Measurements from ENCODE around the gene USP33.
"Not testable (repeated sequence)": the region's sequence is repeated elsewhere in the genome, so short reads cannot be mapped to it uniquely, and the experiment has no call there.

Gene USP33

DNA sequence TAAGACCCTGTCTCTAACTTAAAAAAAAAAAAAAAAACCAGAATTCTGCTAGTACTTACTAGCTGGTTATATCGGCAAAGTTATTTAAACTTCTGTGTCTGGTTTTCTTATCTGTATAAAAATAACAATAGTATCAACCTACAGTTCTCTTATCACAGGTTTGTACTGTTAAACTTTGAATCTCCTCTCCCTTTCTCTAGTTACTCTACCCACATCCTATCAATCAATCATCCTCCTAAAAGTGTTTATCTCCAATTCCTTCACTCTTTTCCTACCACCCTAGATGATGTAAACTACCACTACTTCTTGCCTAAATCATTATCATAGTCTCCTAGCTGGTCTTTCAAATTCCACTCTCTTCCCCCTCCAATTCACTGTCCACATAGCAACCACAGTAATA, 27.6 kb downstream of the USP33 start:
- DNase-seq, result no peak

DNA sequence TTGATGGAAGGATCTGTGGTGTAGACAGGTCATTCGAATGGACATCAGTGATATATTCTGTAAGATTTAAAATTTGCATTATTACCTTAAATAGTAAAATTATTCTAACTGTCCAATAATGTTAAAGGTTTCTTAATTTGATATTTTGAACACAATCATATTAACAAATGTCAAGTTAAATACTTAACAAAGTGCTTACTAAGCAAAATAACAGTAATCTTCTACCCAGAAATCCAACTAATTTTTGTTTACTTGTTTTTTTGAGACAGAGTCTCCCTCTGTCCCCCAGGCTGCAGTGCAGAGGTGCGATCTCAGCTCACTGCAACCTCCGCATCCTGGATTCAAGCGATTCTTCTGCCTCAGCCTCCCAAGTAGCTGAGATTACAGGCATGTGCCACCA, 33.9 kb downstream of the USP33 start:
- DNase-seq, result no peak

DNA sequence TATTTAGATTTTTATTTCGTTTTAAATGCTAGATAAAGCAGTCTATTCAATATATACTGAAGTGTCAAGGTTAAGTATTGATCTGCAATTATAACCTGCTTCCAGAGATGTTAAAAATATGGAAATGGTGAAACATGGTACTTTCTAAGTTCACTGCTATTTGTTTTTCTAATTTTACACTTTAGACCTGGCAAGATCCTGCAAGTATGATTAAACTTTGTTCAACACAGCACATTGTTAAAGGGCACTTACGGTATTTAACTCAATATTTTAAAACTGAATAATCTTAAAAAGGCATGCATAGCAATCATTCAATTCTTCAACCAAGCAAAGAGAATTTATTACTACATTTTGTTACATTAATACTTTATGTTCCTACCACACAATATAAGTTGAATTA, 41.5 kb downstream of the USP33 start:
- DNase-seq, result no peak

DNA sequence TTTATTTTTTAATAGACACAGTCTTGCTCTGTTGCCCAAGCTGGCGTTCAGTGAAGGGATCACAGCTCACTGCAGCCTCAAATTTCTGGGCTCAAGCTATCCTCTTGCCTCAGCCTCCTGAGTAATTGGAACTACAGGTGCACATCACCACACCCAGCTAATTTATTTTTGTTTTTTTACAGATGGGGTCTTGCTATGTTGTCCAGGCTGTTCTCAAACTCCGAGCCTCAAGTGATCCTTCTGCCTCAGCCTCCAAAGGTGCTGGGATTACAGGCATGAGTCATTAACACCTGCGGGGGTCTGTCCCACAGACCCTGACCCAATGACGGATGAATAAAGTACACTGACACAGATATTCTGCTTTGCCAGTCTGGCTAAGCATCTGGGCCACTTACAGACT, 43.6 kb downstream of the USP33 start:
- no peak for DNase-seq

DNA sequence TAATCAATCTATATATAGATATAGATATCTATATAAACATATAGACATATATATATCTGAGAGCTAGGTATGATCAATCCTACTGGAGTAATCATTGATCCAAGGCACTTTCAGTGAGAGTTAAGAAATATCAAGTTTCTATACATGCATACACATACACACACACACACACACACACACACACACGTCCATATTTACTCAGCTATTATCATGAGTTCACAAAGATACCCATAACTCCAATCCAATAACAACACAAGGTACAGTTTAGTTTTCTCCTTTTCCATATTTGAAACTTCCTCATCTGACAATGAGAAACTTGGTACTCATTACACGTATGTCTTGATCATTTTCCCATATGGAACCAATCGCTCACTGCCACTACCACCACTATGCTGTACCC, 49.9 kb downstream of the USP33 start:
- no peak for DNase-seq

DNA sequence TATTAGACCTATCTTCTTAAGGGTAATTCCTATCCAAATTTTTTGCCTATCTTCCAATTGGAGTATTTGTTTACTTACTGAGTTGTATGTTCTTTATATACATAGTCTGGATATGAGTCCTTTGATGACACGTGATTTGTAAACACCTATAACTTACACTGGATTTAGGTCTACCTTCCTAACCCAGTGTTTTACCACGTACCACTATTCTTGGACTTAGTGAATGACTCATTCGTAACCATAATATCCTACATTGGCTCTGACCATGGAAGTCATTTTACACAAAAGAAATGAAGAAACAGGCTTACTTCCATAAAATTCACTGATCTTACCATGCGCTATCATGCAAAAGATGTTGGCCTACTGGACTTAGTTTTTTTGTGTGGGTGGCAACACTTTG, 53.3 kb downstream of the USP33 start:
- DNase-seq, result no peak

DNA sequence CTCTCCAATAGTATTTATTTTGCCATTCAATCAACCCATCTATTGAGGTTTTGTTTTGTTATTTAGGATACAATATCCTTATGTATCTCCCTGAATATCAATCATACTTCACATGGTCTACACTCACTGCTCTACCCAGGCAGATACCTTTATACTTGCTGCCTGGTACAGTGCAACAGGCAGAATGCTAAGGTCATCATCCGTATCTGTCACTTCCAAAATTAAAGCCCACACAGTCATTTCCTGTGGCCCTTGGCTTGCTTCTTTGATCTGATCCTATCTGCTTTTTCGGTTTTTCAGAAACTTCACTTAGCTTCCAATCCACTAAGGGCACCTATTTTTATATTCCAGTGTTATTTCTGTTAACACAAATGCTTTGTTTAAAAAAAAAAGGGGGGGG, 54.9 kb downstream of the USP33 start:
- no peak for DNase-seq

DNA sequence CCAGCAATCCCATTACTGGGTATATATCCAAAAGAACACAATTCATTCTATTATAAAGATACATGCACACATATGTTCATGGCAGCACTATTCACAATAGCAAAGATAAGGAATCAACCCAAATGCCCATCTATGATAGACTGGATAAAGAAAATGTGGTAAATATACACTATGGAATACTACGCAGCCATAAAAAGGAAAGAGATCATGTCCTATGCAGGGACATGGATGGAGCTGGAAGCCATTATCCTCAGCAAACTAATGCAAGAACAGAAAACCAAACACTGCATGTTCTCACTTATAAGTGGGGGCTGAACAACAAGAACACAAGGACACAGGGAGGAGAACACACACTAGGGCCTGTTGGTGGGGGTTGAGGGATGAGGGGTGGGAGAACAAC, 60.0 kb downstream of the USP33 start:
- not testable (repeated sequence) for DNase-seq

DNA sequence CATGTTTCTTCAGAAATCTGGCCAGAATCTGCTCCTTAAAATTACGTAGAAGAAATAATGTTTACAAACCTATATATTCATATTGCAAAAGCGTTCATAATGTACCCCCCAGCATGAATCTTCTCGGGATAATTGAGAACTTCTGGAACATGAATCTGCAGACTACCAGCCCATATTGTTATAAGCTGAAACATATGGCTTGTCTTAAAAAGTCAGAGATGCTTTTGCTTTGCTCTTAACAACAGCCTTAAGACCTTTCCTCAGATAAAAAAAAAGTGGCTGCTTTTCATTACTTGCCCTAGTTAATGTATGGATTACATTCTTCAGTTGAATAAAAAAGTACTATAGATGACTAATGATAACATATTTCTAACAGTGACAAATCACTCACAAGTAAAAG, 62.2 kb downstream of the USP33 start:
- DNase-seq, result no peak

DNA sequence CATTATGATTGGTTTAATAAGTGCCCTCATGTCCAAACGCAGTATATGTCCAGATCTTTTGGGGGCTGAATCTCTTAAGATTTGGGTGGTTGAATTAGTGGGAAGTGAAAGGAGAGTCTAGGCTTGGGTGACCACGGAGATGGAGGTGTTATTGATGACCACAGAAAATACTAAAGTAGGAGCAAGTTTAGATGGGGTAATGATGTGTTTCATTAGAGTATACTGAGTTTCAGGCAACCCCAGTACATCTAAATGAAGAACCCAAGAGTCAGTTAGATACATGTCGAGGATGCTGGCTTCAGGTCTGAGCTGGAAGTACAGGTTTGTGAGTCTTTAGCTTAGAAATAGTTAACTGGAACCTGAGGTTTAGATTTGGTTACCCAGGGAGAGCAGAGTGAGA, 70.7 kb downstream of the USP33 start:
- DNase-seq, result no peak

DNA sequence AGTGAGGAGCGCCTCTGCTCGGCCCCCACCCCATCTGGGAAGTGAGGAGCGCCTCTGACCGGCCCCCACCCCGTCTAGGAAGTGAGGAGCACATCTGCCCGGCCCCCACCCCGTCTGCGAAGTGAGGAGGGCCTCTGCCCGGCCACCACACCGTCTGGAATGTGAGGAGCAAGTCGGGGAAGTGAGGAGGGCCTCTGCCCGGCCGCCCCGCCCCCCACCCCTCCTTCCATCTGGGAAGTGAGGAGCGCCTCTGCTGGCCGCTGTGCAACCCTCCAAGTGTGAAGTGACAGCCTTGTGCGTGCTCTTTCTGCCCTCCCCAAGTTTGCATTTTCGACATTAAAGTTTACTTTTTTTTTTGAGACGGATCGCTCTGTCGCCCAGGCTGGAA, 72.1 kb downstream of the USP33 start:
- no peak for DNase-seq

DNA sequence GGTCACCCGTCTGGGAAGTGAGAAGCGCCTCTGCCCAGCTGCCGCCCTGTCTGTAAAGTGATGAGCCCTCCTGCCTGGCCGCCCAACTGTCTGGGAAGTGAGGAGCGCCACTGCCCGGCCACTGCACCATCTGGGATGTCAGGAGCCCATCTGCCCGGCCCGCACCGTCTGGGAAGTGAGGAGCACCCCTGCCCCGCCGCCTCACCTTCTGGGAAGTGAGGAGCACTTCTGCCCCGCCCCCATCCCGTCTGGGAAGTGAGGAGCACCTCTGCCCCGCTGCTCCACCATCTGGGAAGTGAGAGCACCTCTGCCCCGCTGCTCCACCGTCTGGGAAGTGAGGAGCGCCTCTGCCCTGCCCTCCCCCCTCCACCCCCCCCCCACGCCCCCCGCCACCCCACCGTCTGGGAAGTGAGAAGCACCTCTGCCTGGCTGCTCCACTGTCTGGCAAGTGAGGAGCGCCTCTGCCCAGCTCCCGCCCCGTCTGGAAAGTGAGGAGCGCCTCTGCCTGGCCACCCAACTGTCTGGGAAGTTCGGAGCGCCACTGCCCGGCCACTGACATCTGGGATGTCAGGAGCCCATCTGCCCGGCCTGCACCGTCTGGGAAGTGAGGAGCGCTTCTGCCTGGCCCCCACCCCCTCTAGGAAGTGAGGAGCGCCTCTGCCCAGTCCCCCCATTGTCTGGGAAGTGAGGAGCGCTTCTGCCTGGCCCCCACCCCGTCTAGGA, 72.7 kb downstream of the USP33 start:
- no peak for DNase-seq

DNA sequence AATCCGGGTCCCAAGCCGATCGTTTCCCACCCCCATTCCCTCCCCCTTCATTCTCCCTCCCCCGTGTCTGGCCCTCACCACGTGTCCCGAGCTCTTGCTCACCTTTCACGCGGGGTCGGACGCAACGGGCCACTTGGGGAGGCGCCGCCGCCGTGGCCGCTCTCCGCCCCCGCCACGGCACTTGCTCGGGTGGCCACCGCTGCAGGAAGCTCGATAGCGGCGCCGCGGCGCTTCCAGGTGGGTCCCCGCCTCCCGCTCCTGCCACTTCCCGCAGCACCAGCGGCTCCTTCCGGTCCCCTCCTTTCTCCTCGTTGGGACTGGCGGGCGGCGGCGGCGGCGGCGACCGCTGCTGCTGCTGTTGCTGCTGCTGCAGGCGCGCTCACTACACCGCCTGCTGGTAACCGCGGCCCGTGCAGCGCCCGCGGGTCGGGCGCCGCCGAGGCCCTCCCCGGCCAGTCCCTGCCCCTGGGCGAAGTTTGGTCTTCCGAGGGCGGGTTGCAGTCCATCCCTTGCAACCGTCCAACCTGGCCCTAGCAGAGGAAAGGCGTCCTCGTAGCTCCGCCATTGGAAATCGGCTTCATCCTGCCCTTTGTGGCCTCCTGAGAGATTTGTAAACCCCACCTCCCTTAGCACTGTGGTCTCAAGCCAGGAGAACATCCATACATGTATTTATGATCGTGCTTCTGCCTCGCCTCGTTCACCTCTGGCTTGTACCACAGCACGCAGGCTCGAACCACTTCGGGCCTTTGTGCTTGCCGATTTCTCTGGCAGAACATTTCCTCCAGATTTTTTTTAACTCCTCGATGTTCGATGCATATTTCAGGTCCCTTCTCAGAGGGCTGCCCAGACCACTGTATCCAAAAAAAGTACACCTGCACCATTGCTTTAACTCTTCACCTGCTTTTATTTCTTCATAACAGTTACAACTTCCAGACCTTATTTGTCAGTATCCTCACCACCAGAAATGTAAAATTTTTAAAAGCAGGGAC, 76.2 kb downstream of the USP33 start:
- DNase-seq, result peak; percentile 87

DNA sequence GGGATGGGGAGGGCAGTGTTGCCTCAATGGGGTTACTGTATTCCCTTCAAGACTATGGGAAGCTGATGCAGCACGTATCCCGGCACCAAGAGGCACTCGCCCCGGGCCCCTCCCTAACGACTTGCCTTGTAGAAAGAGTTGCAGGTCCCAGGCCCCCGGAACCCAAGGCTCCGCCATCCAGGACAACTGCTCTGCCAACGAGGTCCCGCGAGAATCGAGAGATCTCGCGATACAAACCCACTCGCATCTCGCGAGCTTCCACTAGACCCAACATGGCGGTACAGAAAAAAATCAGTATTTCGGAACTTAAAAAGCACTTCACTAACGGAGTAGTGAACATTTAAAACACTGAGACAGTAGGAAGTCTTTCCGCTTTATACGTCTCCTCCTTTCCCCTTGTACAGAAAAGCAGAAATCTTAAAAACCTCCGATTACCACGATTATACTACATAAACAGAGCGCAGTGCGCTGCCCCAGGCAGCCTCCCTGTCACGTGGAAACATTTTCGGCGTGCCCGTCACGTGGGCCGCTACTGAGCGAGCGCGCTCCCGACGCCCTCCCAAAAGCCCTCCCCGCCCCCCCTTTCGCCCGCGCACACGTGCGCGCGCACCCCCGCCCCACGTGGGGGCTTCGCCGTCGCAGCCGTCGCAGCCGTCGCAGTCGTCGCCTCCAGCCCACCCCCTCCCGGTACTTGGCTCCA, 77.0 kb downstream of the USP33 start, which contains the start of gene ZZZ3:
Gene ZZZ3, minus strand, starts transcription at position 199 of the 700 bp plus-strand sequence. CDS start 49,304 bp downstream, outside the sequence.
- DNase-seq, result peak; percentile 84

DNA sequence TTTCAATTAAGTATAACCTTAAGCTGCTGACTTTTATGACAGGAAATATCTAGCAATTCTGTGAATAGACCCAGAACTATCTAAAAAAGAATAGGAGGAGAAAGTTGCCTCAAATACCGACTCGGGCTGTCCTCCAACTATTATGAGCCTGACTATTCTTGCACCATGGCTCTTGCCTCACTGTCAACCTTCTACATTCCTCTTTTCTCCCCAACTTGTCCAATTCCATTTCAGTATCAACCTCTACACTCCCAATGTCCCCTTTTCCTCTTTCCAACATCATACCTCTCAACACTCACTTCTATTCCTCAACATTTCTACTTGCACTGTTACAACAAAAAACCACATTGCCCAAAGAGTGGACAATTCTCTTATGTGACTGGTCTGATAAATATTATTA, 79.5 kb downstream of the USP33 start:
- DNase-seq, result no peak

DNA sequence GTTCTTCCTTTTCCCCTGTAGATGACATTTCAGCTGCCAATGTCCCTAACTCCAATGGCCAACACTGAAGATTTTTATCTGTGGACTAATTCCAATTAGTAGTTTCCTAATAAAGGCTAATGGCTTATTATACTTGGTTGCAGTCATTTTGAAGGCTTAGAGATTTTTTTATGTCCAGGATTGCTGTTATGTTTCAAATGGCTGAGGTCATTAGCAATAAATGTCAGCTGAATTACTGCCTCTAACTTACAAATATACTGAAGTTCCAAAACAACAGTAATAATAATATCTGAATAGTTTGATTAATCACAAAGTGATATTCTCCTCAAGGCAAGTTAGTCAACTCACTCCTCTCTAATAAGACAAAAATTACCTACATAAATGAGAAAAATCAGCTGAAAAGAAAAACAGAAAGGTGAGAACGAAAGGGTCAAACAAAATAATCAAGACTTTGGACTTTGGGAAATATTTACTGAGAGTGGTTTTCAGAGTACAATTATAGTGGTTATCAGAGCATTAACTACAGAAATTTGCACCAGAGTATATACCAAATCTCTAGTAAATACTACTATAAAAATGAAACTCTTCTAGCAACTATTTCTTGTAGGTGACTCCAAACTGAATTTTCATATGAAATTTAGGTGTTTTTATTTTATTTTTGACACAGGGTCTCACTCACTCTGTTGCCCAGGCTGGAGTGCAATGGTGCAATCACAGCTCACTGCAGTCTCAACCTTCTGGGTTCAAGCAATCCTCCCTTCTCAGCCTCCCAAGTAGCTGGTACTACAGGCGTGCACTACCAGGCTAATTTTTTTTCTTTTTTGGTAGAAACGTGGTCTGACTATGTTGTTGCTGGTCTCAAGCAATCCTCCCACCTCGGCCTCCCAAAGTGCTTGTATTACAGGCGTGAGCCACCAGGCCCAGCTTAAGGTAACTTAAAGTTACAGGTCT, 80.7 kb downstream of the USP33 start:
- DNase-seq, result no peak

DNA sequence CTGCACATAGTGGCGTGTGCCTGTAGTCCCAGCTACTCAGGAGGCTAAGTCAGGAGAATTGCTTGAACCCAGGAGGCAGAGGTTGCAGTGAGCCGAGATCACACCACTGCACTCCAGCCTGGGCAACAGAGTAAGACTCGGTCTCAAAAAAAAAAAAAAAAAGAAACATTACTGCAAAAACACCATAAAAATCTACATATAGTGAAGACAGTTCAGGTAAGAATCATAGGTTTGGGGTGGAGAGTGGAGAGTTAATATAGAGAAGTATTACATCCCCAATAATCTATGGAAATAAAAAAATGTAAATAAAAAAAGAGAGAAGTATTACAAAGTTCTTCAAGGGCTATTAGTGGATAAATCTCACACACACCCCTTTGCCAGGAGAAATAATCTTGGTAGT, 84.8 kb downstream of the USP33 start:
- DNase-seq, result not testable (repeated sequence)

DNA sequence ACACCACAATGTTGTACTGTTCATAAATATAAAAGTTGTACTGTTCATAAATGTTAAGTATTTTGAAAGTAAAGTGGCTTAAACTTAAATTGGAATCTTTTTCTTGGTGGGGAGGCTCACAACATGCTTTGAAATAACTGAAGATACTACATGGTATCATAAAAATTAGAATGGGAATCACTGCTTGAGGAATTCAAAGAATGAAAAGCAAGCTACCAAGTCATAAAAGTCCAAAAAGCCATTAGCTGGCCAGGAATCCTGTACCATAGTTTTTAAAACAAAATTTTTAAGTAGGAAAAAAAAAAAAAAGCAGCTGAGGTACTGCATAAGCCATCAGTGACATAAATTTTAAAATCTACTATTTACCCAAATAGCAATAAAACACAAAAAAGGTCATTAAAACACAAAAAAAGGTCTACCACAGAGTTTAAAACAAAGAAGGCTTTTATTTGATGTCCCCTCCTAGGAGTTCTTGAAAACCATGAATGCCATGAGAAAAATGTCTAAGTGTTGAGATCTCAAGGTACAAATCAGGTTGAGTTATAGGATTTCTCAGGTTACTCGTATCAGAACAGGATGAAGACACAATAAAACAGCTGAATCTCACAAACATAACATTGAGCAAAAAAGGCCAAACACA, 85.8 kb downstream of the USP33 start:
- no peak for DNase-seq

DNA sequence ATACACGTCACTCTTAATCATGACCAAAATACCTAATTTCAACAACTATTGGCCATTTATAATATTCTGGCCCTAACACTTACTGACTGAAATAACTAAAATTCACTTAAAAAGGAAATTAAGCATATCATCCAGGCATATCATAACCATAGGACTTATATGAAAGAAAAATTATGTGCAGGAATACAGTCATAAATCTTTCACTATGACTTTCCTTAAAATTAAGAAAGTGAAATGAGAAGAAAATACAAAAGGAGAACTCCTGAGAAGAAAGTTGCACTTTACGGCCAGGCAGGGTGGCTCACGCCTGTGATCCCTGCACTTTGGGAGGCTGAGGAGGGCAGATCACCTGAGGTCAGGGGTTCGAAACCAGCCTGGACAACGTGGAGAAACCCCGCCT, 86.6 kb downstream of the USP33 start:
- DNase-seq, result no peak

DNA sequence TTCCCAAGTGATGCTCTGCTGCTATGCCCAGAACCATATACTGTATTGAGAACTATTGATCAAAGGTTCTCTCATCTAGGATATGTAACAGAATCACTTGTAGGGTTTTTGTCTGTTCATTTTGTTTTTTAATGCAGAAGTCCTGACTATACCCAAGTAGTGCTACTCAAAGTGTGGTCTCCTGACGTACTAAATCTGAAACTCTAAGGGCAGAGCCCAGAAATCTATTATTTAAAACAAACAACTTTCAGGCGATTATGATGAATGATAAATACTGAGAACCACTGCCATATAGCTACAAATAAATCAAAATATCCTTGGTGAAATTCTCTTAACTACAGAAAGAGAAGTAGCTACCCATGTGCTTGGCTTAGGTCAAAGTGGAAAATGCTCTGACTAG, 87.3 kb downstream of the USP33 start:
- DNase-seq, result no peak

DNA sequence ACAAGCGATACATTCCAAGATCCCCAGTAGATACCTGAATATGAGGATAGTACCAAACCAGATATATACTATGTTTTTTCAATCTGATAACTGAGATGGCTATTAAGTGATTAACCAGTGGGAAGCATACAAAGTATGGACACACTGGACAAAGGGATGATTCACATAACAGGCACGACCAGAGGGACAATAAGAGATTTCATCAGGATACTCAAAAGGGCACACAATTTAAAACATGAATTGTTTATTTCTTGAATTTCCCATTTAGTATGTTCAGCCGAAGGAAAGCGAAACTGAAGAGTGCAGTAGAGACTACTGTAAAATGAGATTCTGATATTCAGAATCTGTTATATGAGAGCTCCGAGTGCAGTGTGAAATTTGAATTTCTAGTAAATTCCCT, 87.8 kb downstream of the USP33 start:
- DNase-seq, result no peak

DNA sequence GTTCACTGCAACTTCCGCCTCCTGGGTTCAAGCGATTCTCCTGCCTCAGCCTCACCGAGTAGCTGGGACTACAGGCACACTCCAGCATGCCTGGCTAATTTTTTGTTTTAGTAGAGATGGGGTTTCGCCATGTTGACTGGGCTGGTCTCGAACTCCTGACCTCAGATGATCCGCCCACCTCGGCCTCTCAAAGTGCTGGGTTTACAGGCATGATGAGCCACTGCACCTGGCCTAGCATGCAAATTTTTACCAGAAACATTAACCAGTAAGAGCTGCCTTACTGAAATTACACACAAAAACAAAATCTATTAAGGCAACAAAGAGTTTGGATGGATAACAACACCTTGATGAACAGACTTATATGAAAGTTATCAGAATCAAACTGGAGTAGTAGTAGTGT, 89.3 kb downstream of the USP33 start:
- DNase-seq, result no peak

All from NCI-H2029 treated with DMSO at 0.1 percent for 48 hours (cell line).